ENCODE measurements around the gene ADAM22.

ADAM22 gene

DNA sequence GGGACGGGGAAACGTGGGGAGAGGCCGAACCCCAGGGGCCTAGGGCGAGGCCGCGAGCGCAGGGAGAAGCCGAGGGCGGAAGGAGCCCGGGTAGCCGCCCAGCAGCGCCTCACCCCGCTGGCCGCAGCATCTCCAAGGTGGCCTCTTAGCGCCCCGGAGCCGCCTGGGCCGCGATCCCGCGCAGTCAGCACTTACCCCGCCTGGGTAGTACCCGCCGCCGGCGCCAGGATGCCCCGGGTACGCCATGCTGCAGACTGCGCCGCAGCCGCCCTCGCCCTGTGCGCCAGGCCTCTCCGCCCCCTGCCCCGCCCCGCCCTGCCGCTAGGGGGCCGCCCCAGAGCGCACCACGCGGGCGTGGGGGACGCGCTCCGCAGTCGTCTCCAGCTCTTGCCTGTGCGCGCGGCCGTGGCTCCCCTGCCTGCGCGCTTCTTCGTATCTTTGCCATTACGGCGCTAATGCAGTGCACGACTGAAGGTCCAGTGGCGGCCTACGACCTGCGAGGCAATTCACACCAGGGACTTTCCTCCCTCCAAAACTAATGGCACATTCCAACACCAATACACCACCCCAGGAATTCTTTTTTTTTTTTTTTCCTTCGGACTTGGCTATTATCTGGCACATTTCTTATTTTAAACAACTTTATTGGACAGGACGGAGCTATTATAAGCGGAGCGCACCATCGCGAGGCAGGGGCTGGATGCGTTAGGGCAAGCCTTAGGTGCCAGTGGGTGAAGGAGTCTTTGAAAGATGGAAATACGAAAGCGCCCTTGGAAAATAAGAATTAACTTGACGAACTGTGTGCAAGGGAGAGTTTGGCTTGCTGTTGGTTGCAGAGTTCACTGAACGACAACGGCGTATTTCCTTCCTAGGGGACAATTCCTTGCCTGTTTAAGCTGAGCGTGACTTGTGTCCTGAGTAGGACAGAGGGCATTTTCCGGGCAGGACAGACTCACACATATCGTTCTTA lies 286.0 kb downstream of the ADAM22 start, which contains the start of gene SRI:
TSS of gene SRI (minus strand) at position 258 of the 967 bp plus-strand sequence. CDS start at position 246, 12 bp downstream.
- peak; percentile 92 for DNase-seq

DNA sequence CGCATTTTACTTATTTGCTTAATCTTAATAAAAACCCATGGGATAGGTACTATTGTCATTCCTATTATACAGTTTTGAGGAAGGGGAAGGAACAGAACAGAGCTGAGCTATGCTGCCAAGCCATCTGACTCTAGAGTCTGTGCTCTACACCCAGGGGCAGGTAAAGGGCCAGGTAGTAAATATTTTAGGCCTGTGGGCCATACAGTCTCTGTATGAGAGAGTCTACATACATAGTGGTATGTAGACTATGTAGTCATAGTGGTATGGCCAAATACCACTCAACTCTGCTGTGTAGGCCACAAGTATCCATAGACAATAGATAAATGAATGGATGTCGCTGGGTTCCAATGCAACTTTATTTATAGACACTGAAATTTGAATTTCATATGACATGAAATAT lies 289.2 kb downstream of the ADAM22 start:
- DNase-seq: no peak

- DNase-seq: no peak
Measured at GRCh38 chr7:88224601-88225275, 290.7 kb downstream of the ADAM22 start.

DNA sequence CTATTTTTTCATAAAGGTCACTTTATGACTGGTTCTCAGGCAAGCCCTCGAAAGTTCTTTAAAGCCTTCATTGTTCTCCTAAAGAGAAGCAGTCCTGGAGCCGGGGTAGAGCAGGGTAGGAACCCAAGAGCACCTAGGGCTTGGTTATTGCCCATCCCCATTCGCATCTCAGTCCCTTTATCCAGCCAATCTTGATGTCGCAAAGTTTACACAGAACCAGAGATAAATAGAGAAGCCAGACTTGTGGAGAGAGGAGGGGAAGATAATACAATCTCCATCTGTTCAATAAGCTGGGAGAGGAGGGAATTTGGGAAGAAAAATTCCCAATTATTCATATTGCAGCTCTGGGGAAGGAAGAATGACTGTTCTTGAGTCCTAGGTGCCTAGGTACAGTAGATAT lies 292.1 kb downstream of the ADAM22 start:
- no peak for DNase-seq

GRCh38 chr7:88226886-88227516 lies 292.9 kb downstream of the ADAM22 start:
- DNase-seq: no peak

- DNase-seq: no peak
Measured at GRCh38 chr7:88229302-88229995, 295.4 kb downstream of the ADAM22 start.

DNA sequence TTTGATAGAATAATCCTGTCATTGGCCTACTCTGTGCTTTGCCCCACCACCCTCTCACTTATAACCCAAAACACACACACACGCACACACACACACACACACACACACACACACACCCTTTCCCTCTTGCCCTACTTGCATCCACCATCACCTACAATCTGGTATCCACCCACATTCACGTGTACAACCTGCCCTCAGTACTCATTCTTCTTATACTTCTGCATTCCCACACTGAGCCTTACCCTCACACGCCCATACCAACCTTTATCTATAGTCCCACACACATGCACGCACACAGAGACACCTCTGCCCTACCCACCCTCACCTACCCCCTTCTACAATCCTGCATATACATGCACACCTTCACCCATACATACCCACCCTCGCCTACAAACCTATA lies 296.6 kb downstream of the ADAM22 start:
- DNase-seq: no peak

- DNase-seq: no peak
Measured at GRCh38 chr7:88233828-88234227, 299.8 kb downstream of the ADAM22 start.

- DNase-seq: no peak
Measured at GRCh38 chr7:88239852-88240251, 305.8 kb downstream of the ADAM22 start.

DNA sequence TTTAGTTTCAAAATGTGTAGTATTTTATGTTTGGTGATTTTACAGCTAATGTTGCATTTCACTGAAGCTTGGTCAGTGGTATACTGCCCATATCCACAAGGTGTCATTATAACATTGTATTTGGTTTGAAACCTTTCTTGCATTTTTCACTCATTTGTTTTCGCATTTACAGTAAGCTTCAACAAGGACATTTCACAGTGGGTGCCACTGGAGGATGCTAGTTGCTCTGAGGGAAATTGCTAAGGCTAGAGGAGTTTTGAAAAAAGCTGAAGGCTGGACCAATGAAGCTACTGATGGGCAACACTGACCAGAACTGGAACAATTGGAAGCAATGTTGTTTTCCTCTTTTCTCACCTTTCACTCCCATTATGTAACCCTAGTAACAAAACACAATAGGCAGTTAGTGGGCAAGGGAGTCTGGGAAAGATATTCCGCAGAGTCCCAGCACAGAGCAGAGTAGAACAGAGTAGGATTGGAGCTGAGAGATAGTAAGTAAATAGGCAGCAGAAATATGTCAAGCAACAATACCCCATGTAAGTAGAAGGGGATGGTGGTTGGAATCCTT lies 309.4 kb downstream of the ADAM22 start:
- peak; percentile 17 for DNase-seq

GRCh38 chr7:88244258-88244657 lies 310.2 kb downstream of the ADAM22 start:
- DNase-seq: no peak

Measured in CD4-positive, alpha-beta T cell treated with Interleukin-17A for 1 hour (primary cell).